CD4-positive, CD25-positive, alpha-beta regulatory T cell (primary cell): ENCODE results near the gene AOAH. TPM values are rescaled to one million over a fixed set of nuclear protein-coding genes. Genes with fewer than 3 reads are reported as not detected.
A peak's percentile ranks its signal among the peaks of the same experiment; 100 is the strongest.

Experiments used
- ATAC-seq, 2 donors: fragments of 150-1000 bp; cut with Tn5 transposase; one replicate each; pipeline ENCODE4 v1.10.0; 2021; ENCODE audit warnings: low read depth in 2 of 2, moderate number of reproducible peaks in 2 of 2, moderate library complexity in 1 of 2
- DNase-seq, 3 donors: peaks; one replicate each; pipeline versions ENCODE4 v3.0.0 to v3.0.0-alpha.2; 2012 to 2022; ENCODE audit warnings: mixed read lengths in 1 of 3
- H3K27ac ChIP-seq: one replicate; pipeline ENCODE4 v1.7.0; 2013; ENCODE audit warnings: mild to moderate bottlenecking, low read length; ENCODE audit not compliant: insufficient read depth, poor library complexity, severe bottlenecking
- H3K27me3 ChIP-seq: one replicate; pipeline ENCODE4 v1.7.0; 2013; ENCODE audit warnings: low read length; ENCODE audit not compliant: control insufficient read depth, insufficient read depth
- H3K36me3 ChIP-seq: one replicate; pipeline ENCODE4 v1.7.0; 2013; ENCODE audit warnings: mild to moderate bottlenecking, low read length, moderate library complexity; ENCODE audit not compliant: control insufficient read depth, insufficient read depth
- H3K4me1 ChIP-seq: 2 replicates; pipeline ENCODE4 v1.7.0; 2013; ENCODE audit warnings: mild to moderate bottlenecking, low read length; ENCODE audit not compliant: insufficient read depth, control insufficient read depth, poor library complexity, severe bottlenecking
- H3K4me3 ChIP-seq: one replicate; pipeline ENCODE4 v1.7.0; 2013; ENCODE audit warnings: low read depth, mild to moderate bottlenecking, low read length, moderate library complexity
- H3K9me3 ChIP-seq, 2 experiments: 1 replicate in 1 of 2; 2 replicates in 1 of 2; pipeline ENCODE4 v1.7.0; 2013; ENCODE audit warnings: low read length in 2 of 2, mild to moderate bottlenecking in 1 of 2, moderate library complexity in 1 of 2; ENCODE audit not compliant: control insufficient read depth in 2 of 2
- H3K27ac Mint-ChIP-seq, 3 donors: one replicate each; pipeline ENCODE4 v1.8.0; 2020 to 2022; ENCODE audit warnings: mild to moderate bottlenecking in 3 of 3, mixed read lengths in 3 of 3, moderate library complexity in 2 of 3
- H3K27me3 Mint-ChIP-seq: one replicate; pipeline ENCODE4 v1.8.0; 2022; ENCODE audit warnings: mild to moderate bottlenecking, mixed read lengths
- H3K36me3 Mint-ChIP-seq: one replicate; pipeline ENCODE4 v1.8.0; 2020; ENCODE audit warnings: mixed read lengths
- H3K4me1 Mint-ChIP-seq, 4 donors: one replicate each; pipeline ENCODE4 v1.8.0; 2020 to 2022; ENCODE audit warnings: mixed read lengths in 4 of 4, mild to moderate bottlenecking in 1 of 4
- H3K4me3 Mint-ChIP-seq, 4 donors: one replicate each; pipeline ENCODE4 v1.8.0; 2020 to 2022; ENCODE audit warnings: mild to moderate bottlenecking in 4 of 4, mixed read lengths in 4 of 4, moderate library complexity in 3 of 4
- H3K9me3 Mint-ChIP-seq, 7 donors: one replicate each; pipeline ENCODE4 v1.8.0; 2020 to 2022; ENCODE audit warnings: mixed read lengths in 7 of 7, mild to moderate bottlenecking in 3 of 7, moderate library complexity in 2 of 7
- polyA plus RNA-seq, 4 donors: library from polyadenylated mRNA; unstranded; fragments of 300-500 nt; fragmentation: Illumina TruSeq; gene quantifications; one replicate each; pipeline ENCODE4 v1.2.3, GENCODE V29; 2021
- total RNA-seq: library from RNA; stranded (reverse); gene quantifications from one replicate; pipeline ENCODE4 v1.2.3, GENCODE V29; 2022

The AOAH gene
- total and polyA plus RNA-seq, 5 donors from 2014 or later, result 0.46 to 5.7 (median 1.5) TPM

DNA sequence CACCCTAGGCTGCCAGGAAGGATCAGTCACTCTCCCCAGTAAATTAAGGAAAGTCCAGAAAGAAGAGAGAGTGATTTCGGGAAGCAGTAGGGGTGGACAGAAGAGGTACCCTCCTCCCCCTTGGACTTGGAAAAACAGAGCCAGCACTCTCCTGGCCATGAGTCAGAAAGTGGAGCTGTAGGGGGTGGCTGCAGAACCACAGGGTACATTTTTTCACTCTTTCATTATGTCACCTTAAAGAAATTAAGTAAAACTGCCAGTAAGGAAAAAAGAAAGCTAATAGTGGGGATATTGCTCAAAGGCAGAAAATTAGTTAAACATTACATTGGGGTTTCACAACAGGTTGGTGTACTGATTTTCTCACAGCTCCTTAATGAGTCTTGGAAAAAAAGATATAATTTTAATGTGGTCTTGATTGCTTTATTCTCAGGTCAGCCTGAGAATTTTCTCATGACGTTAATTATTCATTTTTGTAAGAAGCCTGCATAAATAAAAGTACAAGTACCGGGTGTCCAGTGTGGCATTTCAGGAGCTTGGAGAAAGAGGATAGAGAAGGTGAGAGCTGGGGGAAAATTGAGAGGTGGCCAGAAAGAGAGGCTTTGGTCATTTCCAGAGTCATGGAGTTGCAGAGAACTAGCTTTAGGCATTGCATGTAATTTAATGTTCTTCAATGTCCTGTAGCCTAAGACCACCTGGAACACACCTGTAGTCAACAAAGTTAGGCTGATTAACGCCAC is 23.2 kb upstream of the AOAH start:
- H3K4me1 ChIP-seq, result no peaks in the 10 kb centered on the region
- no peaks in the 10 kb centered on the region for H3K9me3 ChIP-seq
- H3K9me3 Mint-ChIP-seq, result peaks cover 0 to 4% (median 0%) of the 10 kb centered on the region in 7 donors
- ATAC-seq, result no peak
- no peaks in the 10 kb centered on the region for H3K36me3 ChIP-seq
- peaks cover 32% of the 10 kb centered on the region for H3K27me3 Mint-ChIP-seq
- H3K4me1 Mint-ChIP-seq, result peaks cover 0 to 6% (median 5%) of the 10 kb centered on the region in 4 donors
- no peak for DNase-seq
- H3K27ac ChIP-seq, result no peak overlapping the region
- H3K4me3 ChIP-seq, result no peak overlapping the region
- no peak overlapping the region for H3K27ac Mint-ChIP-seq
- no peaks in the 10 kb centered on the region for H3K36me3 Mint-ChIP-seq
- H3K27me3 ChIP-seq, result no peaks in the 10 kb centered on the region
- H3K4me3 Mint-ChIP-seq, result no peak overlapping the region

DNA sequence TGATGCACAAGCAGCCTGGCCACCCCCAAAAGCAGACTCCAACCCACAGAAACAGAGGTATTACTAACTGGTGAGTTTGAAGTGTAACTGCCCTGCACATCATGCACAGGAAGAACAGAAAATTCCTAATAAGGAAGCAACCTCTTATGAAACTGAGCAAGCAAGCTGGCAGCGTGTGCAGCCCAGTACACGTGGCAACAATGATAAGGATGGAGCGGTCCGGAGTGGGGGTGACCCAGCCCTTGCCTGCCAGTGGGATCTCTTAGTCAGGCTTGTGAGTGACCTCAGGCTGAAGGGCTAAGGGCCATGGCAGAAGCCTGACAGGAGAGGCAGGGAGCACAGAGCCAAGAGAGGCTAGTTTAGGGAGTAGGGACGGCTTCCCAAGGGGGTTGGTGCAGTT is 22.1 kb upstream of the AOAH start:
- Histone ChIP-seq H3K4me1 (no peaks in the 10 kb centered on the region), H3K9me3 (no peaks in the 10 kb centered on the region), H3K4me3 (no peak overlapping the region), H3K36me3 (no peaks in the 10 kb centered on the region), H3K27ac (no peak overlapping the region), H3K27me3 (no peaks in the 10 kb centered on the region)
- Mint-ChIP-seq H3K27ac (no peak overlapping the region), H3K36me3 (no peaks in the 10 kb centered on the region), H3K4me1 (peaks cover 0 to 5% (median 4%) of the 10 kb centered on the region in 4 donors), H3K9me3 (peaks cover 0 to 4% (median 0%) of the 10 kb centered on the region in 7 donors), H3K4me3 (no peak overlapping the region), H3K27me3 (peaks cover 24% of the 10 kb centered on the region)
- ATAC-seq (peak in 1 of 2 donors; percentile 28), DNase-seq (no peak)

DNA sequence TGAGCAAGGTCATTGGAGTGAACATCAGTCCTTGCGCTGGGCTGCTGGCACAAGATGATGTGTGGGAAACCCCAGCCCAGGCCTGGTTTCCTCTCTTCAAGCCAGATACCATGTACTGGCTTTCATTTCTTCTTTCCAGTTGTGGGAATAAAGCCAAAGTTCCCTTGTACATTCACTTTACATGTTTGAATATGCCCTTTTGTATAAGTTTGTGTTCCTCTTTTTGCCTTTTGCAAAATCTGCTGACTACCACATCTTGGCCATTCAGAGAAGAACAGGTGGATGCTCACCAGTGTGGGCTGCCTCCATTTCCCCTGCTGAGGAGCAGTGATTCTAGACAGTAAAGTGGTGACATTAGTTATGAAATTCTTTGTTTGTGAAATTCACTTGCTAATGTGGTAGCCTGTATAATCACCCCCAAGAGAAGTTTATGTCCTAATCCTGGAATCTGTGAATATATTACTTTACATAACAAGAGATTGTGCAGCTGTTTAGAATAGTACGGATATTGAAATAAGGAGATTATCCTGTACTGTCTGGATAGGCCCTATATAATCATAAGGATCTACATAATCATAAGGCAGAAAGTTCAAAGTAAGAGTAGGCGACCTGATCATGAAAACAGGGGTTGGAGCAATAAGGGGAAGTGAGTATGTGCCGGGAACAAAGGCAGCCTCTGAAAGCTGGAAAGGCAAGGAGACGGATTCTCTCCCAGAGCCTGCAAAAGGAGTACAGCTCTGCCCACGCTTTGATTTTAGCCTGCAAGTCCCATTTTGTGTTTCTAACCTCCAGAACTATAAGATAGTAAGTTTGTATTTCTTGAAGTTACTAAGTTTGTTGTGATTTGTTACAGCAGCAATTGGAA is 18.8 kb upstream of the AOAH start:
- no peaks in the 10 kb centered on the region for H3K36me3 Mint-ChIP-seq
- Histone ChIP-seq H3K27me3 (no peaks in the 10 kb centered on the region), H3K4me1 (no peaks in the 10 kb centered on the region), H3K27ac (no peak overlapping the region), H3K9me3 (no peaks in the 10 kb centered on the region), H3K36me3 (no peaks in the 10 kb centered on the region), H3K4me3 (no peak overlapping the region)
- H3K27me3 Mint-ChIP-seq, result peaks cover 17% of the 10 kb centered on the region
- ATAC-seq, result no peak
- H3K4me1 Mint-ChIP-seq, result peaks cover 0 to 4% (median 1%) of the 10 kb centered on the region in 4 donors
- H3K4me3 Mint-ChIP-seq, result no peak overlapping the region
- H3K9me3 Mint-ChIP-seq, result peaks cover 0 to 2% (median 0%) of the 10 kb centered on the region in 7 donors
- H3K27ac Mint-ChIP-seq, result no peak overlapping the region
- DNase-seq, result no peak

- Mint-ChIP-seq H3K27ac (no peak overlapping the region), H3K9me3 (peaks cover 0 to 3% (median 0%) of the 10 kb centered on the region in 7 donors)
- H3K27ac ChIP-seq, result no peak overlapping the region
These were observed 17.6 kb upstream of the AOAH start for GRCh38 chr7:36741866-36742265.

DNA sequence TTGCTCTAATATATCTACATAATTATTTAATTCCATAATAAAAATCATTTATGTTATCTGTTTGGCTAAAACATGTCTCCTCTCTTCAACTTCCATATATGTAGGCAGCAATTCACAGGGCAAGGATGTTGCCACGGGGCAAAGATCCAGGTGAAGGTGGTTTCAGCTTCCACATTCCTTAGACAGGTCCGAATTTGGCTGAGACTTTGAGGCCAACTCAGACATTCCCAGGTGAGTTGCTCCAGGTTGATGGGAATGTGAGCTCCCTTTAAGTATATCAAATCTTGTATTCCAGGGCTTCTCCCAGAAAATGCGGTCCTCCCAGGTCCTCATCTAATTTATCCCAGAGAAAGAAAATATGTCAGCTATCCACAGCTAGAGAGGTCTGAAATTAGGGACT is 15.1 kb upstream of the AOAH start:
- Mint-ChIP-seq H3K4me1 (peaks cover 9 to 13% (median 11%) of the 10 kb centered on the region in 4 donors), H3K36me3 (no peaks in the 10 kb centered on the region), H3K4me3 (no peak overlapping the region), H3K9me3 (peaks cover 0 to 4% (median 0%) of the 10 kb centered on the region in 7 donors), H3K27ac (no peak overlapping the region), H3K27me3 (peaks cover 4% of the 10 kb centered on the region)
- H3K4me1 ChIP-seq, result peaks cover 8% of the 10 kb centered on the region
- no peak for ATAC-seq
- no peaks in the 10 kb centered on the region for H3K27me3 ChIP-seq
- H3K9me3 ChIP-seq, result no peaks in the 10 kb centered on the region
- H3K4me3 ChIP-seq, result no peak overlapping the region
- DNase-seq, result no peak
- H3K36me3 ChIP-seq, result no peaks in the 10 kb centered on the region
- no peak overlapping the region for H3K27ac ChIP-seq

More at GRCh38 chr7:36741866-36742265, 17.6 kb upstream of the AOAH start:
- peaks cover 13% of the 10 kb centered on the region for H3K27me3 Mint-ChIP-seq
- Histone ChIP-seq H3K36me3 (no peaks in the 10 kb centered on the region), H3K9me3 (no peaks in the 10 kb centered on the region), H3K4me3 (no peak overlapping the region), H3K27me3 (no peaks in the 10 kb centered on the region), H3K4me1 (peaks cover 3% of the 10 kb centered on the region)
- DNase-seq (no peak), ATAC-seq (no peak)
- H3K4me1 Mint-ChIP-seq, result peaks cover 1 to 6% (median 3%) of the 10 kb centered on the region in 4 donors
- no peaks in the 10 kb centered on the region for H3K36me3 Mint-ChIP-seq
- no peak overlapping the region for H3K4me3 Mint-ChIP-seq

- Histone ChIP-seq H3K9me3 (no peaks in the 10 kb centered on the region), H3K4me3 (peak overlapping the region; percentile 7), H3K27me3 (no peaks in the 10 kb centered on the region), H3K27ac (no peak overlapping the region), H3K4me1 (peaks cover 8% of the 10 kb centered on the region), H3K36me3 (no peaks in the 10 kb centered on the region)
- H3K4me3 Mint-ChIP-seq, result peak overlapping the region in 2 of 4 donors; percentile 44 to 58
- H3K9me3 Mint-ChIP-seq, result peaks cover 0 to 6% (median 3%) of the 10 kb centered on the region in 7 donors
- peaks cover 9 to 13% (median 11%) of the 10 kb centered on the region in 4 donors for H3K4me1 Mint-ChIP-seq
- peak; percentile 43 to 59 for ATAC-seq
- H3K27ac Mint-ChIP-seq, result peak overlapping the region in 2 of 3 donors; percentile 43 to 68
- no peaks in the 10 kb centered on the region for H3K27me3 Mint-ChIP-seq
- no peaks in the 10 kb centered on the region for H3K36me3 Mint-ChIP-seq
- DNase-seq, result peak in 1 of 3 donors; percentile 35
These were observed 12.6 kb upstream of the AOAH start for GRCh38 chr7:36736899-36737211.

DNA sequence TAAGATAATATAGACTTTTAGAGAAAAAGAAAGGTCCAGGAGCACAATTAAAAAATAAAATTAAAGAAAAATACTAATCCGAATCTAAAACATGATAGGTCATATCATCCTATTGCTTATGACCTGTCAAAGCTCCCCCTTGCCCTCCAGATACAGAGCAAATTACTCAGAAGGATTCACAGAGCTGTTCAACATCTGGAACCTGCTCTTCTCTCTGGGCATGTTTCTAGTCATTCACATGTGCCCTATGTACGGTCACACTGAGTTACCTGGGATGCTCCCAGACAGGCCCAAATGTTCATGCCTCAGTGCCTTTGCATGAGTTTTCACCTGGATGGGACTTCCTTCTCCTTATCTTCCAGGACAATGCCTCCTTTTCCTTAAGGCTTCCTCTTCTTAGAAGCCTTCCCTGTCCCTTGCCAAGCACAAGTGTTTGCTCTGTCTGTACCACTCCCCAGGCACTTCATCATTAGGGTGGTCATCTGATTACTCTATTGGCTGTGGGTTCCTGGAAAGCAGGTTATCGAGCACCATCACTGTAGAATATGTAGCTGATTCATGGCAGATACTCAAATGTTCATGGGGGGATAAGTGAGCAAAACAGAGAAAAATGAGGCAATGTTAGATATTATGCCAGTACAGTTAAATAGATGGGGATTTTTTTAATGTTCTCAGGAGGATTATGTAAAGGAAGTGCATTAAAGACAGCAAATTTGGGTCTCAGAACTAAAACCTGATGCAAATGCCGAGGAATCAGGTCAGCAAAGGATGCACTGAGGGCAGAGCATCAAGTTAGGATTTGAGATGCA is 12.0 kb upstream of the AOAH start:
- H3K27ac Mint-ChIP-seq, result peak overlapping the region in 2 of 3 donors; percentile 43 to 68
- no peaks in the 10 kb centered on the region for H3K9me3 ChIP-seq
- H3K27me3 Mint-ChIP-seq, result no peaks in the 10 kb centered on the region
- no peaks in the 10 kb centered on the region for H3K36me3 Mint-ChIP-seq
- H3K4me3 Mint-ChIP-seq, result peak overlapping the region in 2 of 4 donors; percentile 44 to 58
- DNase-seq, result no peak
- H3K36me3 ChIP-seq, result no peaks in the 10 kb centered on the region
- no peaks in the 10 kb centered on the region for H3K27me3 ChIP-seq
- H3K27ac ChIP-seq, result no peak overlapping the region
- peaks cover 8% of the 10 kb centered on the region for H3K4me1 ChIP-seq
- peak overlapping the region; percentile 7 for H3K4me3 ChIP-seq
- no peak for ATAC-seq
- H3K4me1 Mint-ChIP-seq, result peaks cover 9 to 13% (median 11%) of the 10 kb centered on the region in 4 donors
- peaks cover 0 to 6% (median 3%) of the 10 kb centered on the region in 7 donors for H3K9me3 Mint-ChIP-seq
